Measurements from ENCODE around the gene HERC4.
"Not testable (repeated sequence)": the region's sequence is repeated elsewhere in the genome, so short reads cannot be mapped to it uniquely, and the experiment has no call there.

The HERC4 gene

GRCh38 chr10:67978749-67979148 is 96.3 kb downstream of the HERC4 start:
- DNase-seq (ENCODE audit: insufficient read length, low spot score) (no peak), FAIRE-seq (no peak)
- no peak for TF ChIP-seq TAF1 (IDR thresholded peaks at IDR 0.05; ENCODE audit: low read depth, low read length)
- no peak for TF ChIP-seq SPI1 (IDR thresholded peaks at IDR 0.05; ENCODE audit: low read depth, low read length)
- no peak for TF ChIP-seq POU2F2 (IDR thresholded peaks at IDR 0.05; ENCODE audit: low read depth, low read length)
- no peak for TF ChIP-seq POLR2A (IDR thresholded peaks at IDR 0.05; ENCODE audit: low read depth, low read length)
- TF ChIP-seq POLR2AphosphoS5 (IDR thresholded peaks at IDR 0.05; ENCODE audit: low read depth, low read length) = no peak
- no peak for TF ChIP-seq PAX5 (IDR thresholded peaks at IDR 0.05; ENCODE audit: insufficient read depth, low read length, severe bottlenecking)

- TF ChIP-seq SPI1 (IDR thresholded peaks at IDR 0.05; ENCODE audit: low read depth, low read length) (no peak), POLR2AphosphoS5 (IDR thresholded peaks at IDR 0.05; ENCODE audit: low read depth, low read length) (no peak)
- DNase-seq (ENCODE audit: insufficient read length, low spot score) = no peak
- FAIRE-seq = no peak
Observed at GRCh38 chr10:67977251-67977650, 97.8 kb downstream of the HERC4 start.

GRCh38 chr10:67976292-67977245 is 98.5 kb downstream of the HERC4 start:
- no peak for TF ChIP-seq POLR2A (IDR thresholded peaks at IDR 0.05; ENCODE audit: low read depth, low read length)
- no peak for TF ChIP-seq POLR2AphosphoS5 (IDR thresholded peaks at IDR 0.05; ENCODE audit: low read depth, low read length)
- TF ChIP-seq PAX5 (IDR thresholded peaks at IDR 0.05; ENCODE audit: insufficient read depth, low read length, severe bottlenecking) = no peak
- TF ChIP-seq SPI1 (IDR thresholded peaks at IDR 0.05; ENCODE audit: low read depth, low read length) = no peak
- no peak for TF ChIP-seq POU2F2 (IDR thresholded peaks at IDR 0.05; ENCODE audit: low read depth, low read length)
- no peak for TF ChIP-seq TAF1 (IDR thresholded peaks at IDR 0.05; ENCODE audit: low read depth, low read length)
- DNase-seq (ENCODE audit: insufficient read length, low spot score) = no peak
- peak; percentile 23 for FAIRE-seq

GRCh38 chr10:67975871-67976270 is 99.2 kb downstream of the HERC4 start:
- TF ChIP-seq POLR2AphosphoS5 (IDR thresholded peaks at IDR 0.05; ENCODE audit: low read depth, low read length) (no peak), TAF1 (IDR thresholded peaks at IDR 0.05; ENCODE audit: low read depth, low read length) (no peak), SPI1 (IDR thresholded peaks at IDR 0.05; ENCODE audit: low read depth, low read length) (no peak), PAX5 (IDR thresholded peaks at IDR 0.05; ENCODE audit: insufficient read depth, low read length, severe bottlenecking) (no peak), POLR2A (IDR thresholded peaks at IDR 0.05; ENCODE audit: low read depth, low read length) (no peak), POU2F2 (IDR thresholded peaks at IDR 0.05; ENCODE audit: low read depth, low read length) (no peak)
- DNase-seq (ENCODE audit: insufficient read length, low spot score) (no peak), FAIRE-seq (no peak)

GRCh38 chr10:67971311-67971710 is 103.8 kb downstream of the HERC4 start:
- TF ChIP-seq SPI1 (IDR thresholded peaks at IDR 0.05; ENCODE audit: low read depth, low read length) (no peak), POLR2AphosphoS5 (IDR thresholded peaks at IDR 0.05; ENCODE audit: low read depth, low read length) (no peak), PAX5 (IDR thresholded peaks at IDR 0.05; ENCODE audit: insufficient read depth, low read length, severe bottlenecking) (no peak), POLR2A (IDR thresholded peaks at IDR 0.05; ENCODE audit: low read depth, low read length) (no peak), TAF1 (IDR thresholded peaks at IDR 0.05; ENCODE audit: low read depth, low read length) (no peak), POU2F2 (IDR thresholded peaks at IDR 0.05; ENCODE audit: low read depth, low read length) (no peak)
- DNase-seq (ENCODE audit: insufficient read length, low spot score) = no peak
- FAIRE-seq = no peak

- DNase-seq (ENCODE audit: insufficient read length, low spot score) (no peak), FAIRE-seq (no peak)
- TF ChIP-seq PAX5 (IDR thresholded peaks at IDR 0.05; ENCODE audit: insufficient read depth, low read length, severe bottlenecking) (no peak), POU2F2 (IDR thresholded peaks at IDR 0.05; ENCODE audit: low read depth, low read length) (no peak), POLR2AphosphoS5 (IDR thresholded peaks at IDR 0.05; ENCODE audit: low read depth, low read length) (no peak), TAF1 (IDR thresholded peaks at IDR 0.05; ENCODE audit: low read depth, low read length) (no peak), SPI1 (IDR thresholded peaks at IDR 0.05; ENCODE audit: low read depth, low read length) (no peak)
Observed at GRCh38 chr10:67969875-67970274, 105.2 kb downstream of the HERC4 start.

- not testable (repeated sequence) for DNase-seq (ENCODE audit: insufficient read length, low spot score); FAIRE-seq
Observed at GRCh38 chr10:67966035-67966434, 109.0 kb downstream of the HERC4 start.

- no peak for FAIRE-seq
- TF ChIP-seq SPI1 (IDR thresholded peaks at IDR 0.05; ENCODE audit: low read depth, low read length) (no peak), PAX5 (IDR thresholded peaks at IDR 0.05; ENCODE audit: insufficient read depth, low read length, severe bottlenecking) (no peak), TAF1 (IDR thresholded peaks at IDR 0.05; ENCODE audit: low read depth, low read length) (no peak), POU2F2 (IDR thresholded peaks at IDR 0.05; ENCODE audit: low read depth, low read length) (no peak), POLR2A (IDR thresholded peaks at IDR 0.05; ENCODE audit: low read depth, low read length) (no peak), POLR2AphosphoS5 (IDR thresholded peaks at IDR 0.05; ENCODE audit: low read depth, low read length) (no peak)
- no peak for DNase-seq (ENCODE audit: insufficient read length, low spot score)
Observed at GRCh38 chr10:67965456-67965855, 109.6 kb downstream of the HERC4 start.

GRCh38 chr10:67959839-67960476 is 115.1 kb downstream of the HERC4 start:
- TF ChIP-seq PAX5 (IDR thresholded peaks at IDR 0.05; ENCODE audit: insufficient read depth, low read length, severe bottlenecking) (no peak), TAF1 (IDR thresholded peaks at IDR 0.05; ENCODE audit: low read depth, low read length) (no peak), POLR2A (IDR thresholded peaks at IDR 0.05; ENCODE audit: low read depth, low read length) (no peak), SPI1 (IDR thresholded peaks at IDR 0.05; ENCODE audit: low read depth, low read length) (no peak), POLR2AphosphoS5 (IDR thresholded peaks at IDR 0.05; ENCODE audit: low read depth, low read length) (no peak), POU2F2 (IDR thresholded peaks at IDR 0.05; ENCODE audit: low read depth, low read length) (no peak)
- no peak for FAIRE-seq
- DNase-seq (ENCODE audit: insufficient read length, low spot score) = no peak

- DNase-seq (ENCODE audit: insufficient read length, low spot score) = no peak
- FAIRE-seq = no peak
- TF ChIP-seq PAX5 (IDR thresholded peaks at IDR 0.05; ENCODE audit: insufficient read depth, low read length, severe bottlenecking) (no peak), SPI1 (IDR thresholded peaks at IDR 0.05; ENCODE audit: low read depth, low read length) (no peak), POU2F2 (IDR thresholded peaks at IDR 0.05; ENCODE audit: low read depth, low read length) (no peak), TAF1 (IDR thresholded peaks at IDR 0.05; ENCODE audit: low read depth, low read length) (no peak), POLR2A (IDR thresholded peaks at IDR 0.05; ENCODE audit: low read depth, low read length) (no peak)
Observed at GRCh38 chr10:67955614-67956013, 119.5 kb downstream of the HERC4 start.

All from GM12891 (cell line).